AG04450 (cell line): ENCODE measurements around the gene C9orf85. TPM values are rescaled to one million over a fixed set of nuclear protein-coding genes. Genes with fewer than 3 reads are reported as not detected.

Experiments
- CTCF ChIA-PET: fragments of 300-600, 350-600 bp; formaldehyde crosslinking; extraction: SDS; loops from one replicate; lab custom pipeline; 2022; ENCODE audit warnings: antibody characterized with exemption, inconsistent platforms; lab: Charles Lee
- POLR2A ChIA-PET: fragments of 350-600 bp; formaldehyde crosslinking; extraction: SDS; loops from one replicate; lab custom pipeline; 2021; ENCODE audit warnings: antibody characterized with exemption, inconsistent platforms; lab: Yijun Ruan, JAX
- DNase-seq: peaks from one replicate; pipeline ENCODE4 v3.0.0-alpha.2; 2011; ENCODE audit warnings: low read depth, low spot score
- H3K27ac ChIP-seq: one replicate; pipeline ENCODE4 v1.5.1; 2012; ENCODE audit warnings: low read depth, low read length, control low read depth
- H3K27me3 ChIP-seq: one replicate; pipeline ENCODE4 v1.6.0; 2012; ENCODE audit warnings: low read length; ENCODE audit not compliant: control insufficient read depth, insufficient read depth
- H3K4me3 ChIP-seq: 2 replicates; pipeline ENCODE4 v1.5.1; 2011; ENCODE audit warnings: mild to moderate bottlenecking, low read depth, low read length, control low read depth
- H3K9me3 ChIP-seq: 2 replicates; pipeline ENCODE4 v1.5.1; 2012; ENCODE audit warnings: low read length; ENCODE audit not compliant: control insufficient read depth, insufficient read depth
- CTCF ChIP-seq: IDR thresholded peaks from 2 replicates; pipeline ENCODE4 v1.5.1; 2011; ENCODE audit warnings: low read depth, low read length, control low read depth, inconsistent platforms
- polyA plus RNA-seq: library from polyadenylated mRNA; depleted of rRNA; stranded (reverse); fragments of >200 nt; gene quantifications from 2 replicates; pipeline ENCODE4 v1.2.3, GENCODE V29; 2011

C9orf85 gene
- polyA plus RNA-seq, 1 experiment = 19.8 TPM

- Histone ChIP-seq H3K27ac (no peak overlapping the region), H3K9me3 (peaks cover 11% of the 10 kb centered on the region), H3K27me3 (no peaks in the 10 kb centered on the region), H3K4me3 (no peak overlapping the region)
- CTCF ChIA-PET = interaction anchor here (1.0 kb wide), 1 partner anchor 158 kb away, joined by 3 read pairs; no protein-coding TSS in a partner anchor
- TF ChIP-seq CTCF = no peak
- no peak for DNase-seq
- POLR2A ChIA-PET = no interaction called here
These were observed 54.0 kb downstream of the C9orf85 start for GRCh38 chr9:71965403-71965802.

DNA sequence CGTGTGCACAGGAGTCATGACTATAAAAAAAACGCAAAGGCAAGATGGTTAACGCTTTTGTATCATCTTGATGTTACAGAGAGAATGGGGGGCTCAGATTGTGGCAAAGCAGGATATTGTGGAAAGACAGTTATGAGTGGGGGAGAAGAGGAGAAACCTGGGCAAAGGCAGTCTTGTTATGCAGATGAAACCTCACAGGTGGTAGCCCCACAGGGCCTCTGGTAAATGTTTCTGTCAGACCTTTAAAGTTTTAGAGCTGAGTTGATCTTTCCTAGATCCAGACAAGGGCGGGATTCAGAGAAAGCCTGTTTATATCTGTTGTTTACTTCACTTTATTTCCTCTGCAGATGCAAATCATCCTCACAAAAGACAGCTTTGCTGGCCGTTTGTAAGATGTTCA, 55.2 kb downstream of the C9orf85 start:
- ChIA-PET CTCF (interaction anchor here (0.7 to 1.2 kb wide), 2 partner anchors 99 to 147 kb away, joined by 3 to 5 read pairs; no protein-coding TSS in a partner anchor), POLR2A (no interaction called here)
- no peak overlapping the region for H3K4me3 ChIP-seq
- no peaks in the 10 kb centered on the region for H3K27me3 ChIP-seq
- peaks cover 11% of the 10 kb centered on the region for H3K9me3 ChIP-seq
- no peak for TF ChIP-seq CTCF
- no peak overlapping the region for H3K27ac ChIP-seq
- DNase-seq = no peak

- DNase-seq = no peak
- TF ChIP-seq CTCF = no peak
- CTCF ChIA-PET = no interaction called here
These were observed 57.2 kb downstream of the C9orf85 start for GRCh38 chr9:71968541-71969090.

DNA sequence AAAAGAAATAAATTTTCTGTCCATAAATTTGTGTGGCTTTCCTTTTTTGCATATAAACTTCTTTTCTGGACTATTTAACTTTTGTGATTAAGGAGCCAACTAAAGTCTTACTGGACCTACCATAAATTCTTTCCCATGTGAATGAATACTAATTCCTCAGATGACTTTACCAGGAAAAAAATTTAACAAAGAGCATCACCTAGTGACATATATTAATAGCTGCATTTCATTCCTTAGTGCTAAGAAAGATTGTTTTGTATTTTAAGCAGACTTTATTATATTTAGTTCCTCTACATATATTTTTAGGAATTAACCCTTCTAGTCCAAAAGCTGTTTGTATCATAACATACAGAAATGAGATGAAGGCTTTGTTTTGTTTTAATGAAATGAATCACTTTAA, 64.4 kb downstream of the C9orf85 start:
- H3K4me3 ChIP-seq = no peak overlapping the region
- ChIA-PET CTCF (interaction anchor here (0.7 to 2.1 kb wide), 3 partner anchors 49 to 169 kb away, joined by 3 to 9 read pairs (median 3); no protein-coding TSS in a partner anchor), POLR2A (no interaction called here)
- no peak overlapping the region for H3K27ac ChIP-seq
- DNase-seq = no peak
- no peaks in the 10 kb centered on the region for H3K9me3 ChIP-seq
- no peaks in the 10 kb centered on the region for H3K27me3 ChIP-seq
- TF ChIP-seq CTCF = 0 out of 2 replicates have a peak, but pooled peaks have one; percentile 16

More at GRCh38 chr9:71968541-71969090, 57.2 kb downstream of the C9orf85 start:
- H3K9me3 ChIP-seq = peaks cover 6% of the 10 kb centered on the region
- no peak overlapping the region for H3K27ac ChIP-seq
- H3K27me3 ChIP-seq = no peaks in the 10 kb centered on the region
- H3K4me3 ChIP-seq = no peak overlapping the region
- POLR2A ChIA-PET = no interaction called here

GRCh38 chr9:71977003-71977402, 65.6 kb downstream of the C9orf85 start:
- Histone ChIP-seq H3K9me3 (no peaks in the 10 kb centered on the region), H3K4me3 (no peak overlapping the region), H3K27ac (no peak overlapping the region), H3K27me3 (no peaks in the 10 kb centered on the region)
- DNase-seq = no peak
- POLR2A ChIA-PET = no interaction called here
- CTCF ChIA-PET = interaction anchor here (1.1 to 2.1 kb wide), 2 partner anchors 48 to 170 kb away, joined by 3 to 9 read pairs; no protein-coding TSS in a partner anchor
- TF ChIP-seq CTCF = no peak
